ENCODE data around the gene HRK. TPM values are rescaled to one million over a fixed set of nuclear protein-coding genes. Genes with fewer than 3 reads are reported as not detected.

HRK gene
- total RNA-seq, 1 experiment from 2014 or later: 0.55 TPM

DNA sequence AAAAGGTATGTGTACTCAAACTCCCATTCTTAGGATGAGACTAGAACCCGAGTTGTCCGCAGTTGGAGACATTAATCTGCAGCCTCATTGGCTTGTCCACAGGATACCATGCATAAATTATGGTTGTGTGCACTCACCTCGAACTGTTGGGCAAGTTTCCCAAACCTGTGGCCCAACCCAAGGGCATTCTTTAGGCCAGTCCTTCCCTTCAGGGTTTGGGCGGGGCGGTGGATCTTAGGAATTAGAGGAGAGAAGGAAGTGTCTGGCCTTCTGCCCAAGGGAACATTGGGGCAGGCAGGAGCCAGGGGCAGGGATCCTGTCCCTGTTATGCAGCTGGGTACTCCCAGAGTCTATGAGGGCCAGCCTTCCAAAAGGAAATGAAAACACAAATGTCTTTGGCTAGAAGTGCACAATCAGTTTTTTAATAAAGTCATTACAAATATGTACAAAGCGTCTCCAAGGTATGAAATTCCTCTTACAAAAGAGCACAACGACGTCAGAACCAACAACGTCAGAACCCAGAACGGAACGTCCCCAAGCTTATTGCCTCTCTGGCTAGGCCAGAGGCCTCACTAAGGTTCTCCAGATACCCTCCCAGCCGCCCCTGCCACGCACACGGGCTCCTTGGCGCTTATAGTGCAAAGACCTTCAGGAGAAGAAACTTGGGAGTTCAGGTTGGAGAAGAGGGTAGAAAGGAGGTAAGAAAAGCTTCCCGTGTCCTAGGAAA is 25.3 kb downstream of the HRK start:
- intact Hi-C loops (cut with micrococcal nuclease; ENCODE audit: unreplicated experiment): no loop called here
- ChIA-PET POLR2A (ENCODE audit: unreplicated experiment) (no interaction called here), CTCF (no interaction called here)
- no peak for TF ChIP-seq EZH2 (IDR thresholded peaks at IDR 0.05; ENCODE audit: low read depth)
- TF ChIP-seq CTCF (conservative IDR thresholded peaks at IDR 0.05): no peak
- H3K4me1 ChIP-seq (replicated peaks; ENCODE audit: insufficient read depth): peaks cover 15% of the 10 kb centered on the region
- no peaks in the 10 kb centered on the region for H3K27me3 ChIP-seq (ENCODE audit: insufficient read depth, low read depth)
- H3F3A ChIP-seq (ENCODE audit: insufficient read depth, low read depth): no peaks in the 10 kb centered on the region
- H3K9me2 ChIP-seq (ENCODE audit: insufficient read depth): no peaks in the 10 kb centered on the region
- H2AFZ ChIP-seq: no peak overlapping the region
- H3K79me2 ChIP-seq (ENCODE audit: low read depth): no peaks in the 10 kb centered on the region
- no peaks in the 10 kb centered on the region for H4K20me1 ChIP-seq (ENCODE audit: insufficient read depth)
- H3K4me3 ChIP-seq: no peak overlapping the region
- BruUV-seq (replicated peaks): no TSS peak
- no peaks in the 10 kb centered on the region for H3K36me3 ChIP-seq (ENCODE audit: low read depth)
- no peak overlapping the region for H3K27ac ChIP-seq
- 0 out of 2 replicates have a peak overlapping the region, but pooled peaks have one; percentile 26 for H3K4me2 ChIP-seq
- no peaks in the 10 kb centered on the region for H3K9me3 ChIP-seq (ENCODE audit: insufficient read depth, low read depth)
- DNase-seq: peak; percentile 59 to 62

GRCh38 chr12:116853507-116853906 is 27.7 kb downstream of the HRK start:
- Histone ChIP-seq H2AFZ (no peak overlapping the region), H3K4me3 (no peak overlapping the region), H3F3A (ENCODE audit: insufficient read depth, low read depth) (no peaks in the 10 kb centered on the region), H3K4me2 (no peak overlapping the region), H3K9me3 (ENCODE audit: insufficient read depth, low read depth) (no peaks in the 10 kb centered on the region), H3K27ac (no peak overlapping the region), H3K27me3 (ENCODE audit: insufficient read depth, low read depth) (no peaks in the 10 kb centered on the region), H3K36me3 (ENCODE audit: low read depth) (no peaks in the 10 kb centered on the region), H3K79me2 (ENCODE audit: low read depth) (no peaks in the 10 kb centered on the region), H3K9me2 (ENCODE audit: insufficient read depth) (no peaks in the 10 kb centered on the region), H3K4me1 (replicated peaks; ENCODE audit: insufficient read depth) (peaks cover 15% of the 10 kb centered on the region), H4K20me1 (ENCODE audit: insufficient read depth) (no peaks in the 10 kb centered on the region)
- DNase-seq: no peak
- TF ChIP-seq EZH2 (IDR thresholded peaks at IDR 0.05; ENCODE audit: low read depth) (no peak), CTCF (conservative IDR thresholded peaks at IDR 0.05) (no peak)
- BruUV-seq (replicated peaks): no TSS peak
- POLR2A ChIA-PET (ENCODE audit: unreplicated experiment): no interaction called here
- CTCF ChIA-PET: no interaction called here
- intact Hi-C loops (cut with micrococcal nuclease; ENCODE audit: unreplicated experiment): no loop called here

GRCh38 chr12:116852303-116852702 is 28.9 kb downstream of the HRK start:
- no peak overlapping the region for H3K27ac ChIP-seq
- H3K9me2 ChIP-seq (ENCODE audit: insufficient read depth): no peaks in the 10 kb centered on the region
- no peak for TF ChIP-seq EZH2 (IDR thresholded peaks at IDR 0.05; ENCODE audit: low read depth)
- TF ChIP-seq CTCF (conservative IDR thresholded peaks at IDR 0.05): no peak
- H2AFZ ChIP-seq: no peak overlapping the region
- H3K4me3 ChIP-seq: no peak overlapping the region
- H4K20me1 ChIP-seq (ENCODE audit: insufficient read depth): no peaks in the 10 kb centered on the region
- ChIA-PET CTCF (no interaction called here), POLR2A (ENCODE audit: unreplicated experiment) (no interaction called here)
- H3K4me1 ChIP-seq (replicated peaks; ENCODE audit: insufficient read depth): peaks cover 15% of the 10 kb centered on the region
- no peaks in the 10 kb centered on the region for H3K36me3 ChIP-seq (ENCODE audit: low read depth)
- no peaks in the 10 kb centered on the region for H3F3A ChIP-seq (ENCODE audit: insufficient read depth, low read depth)
- H3K4me2 ChIP-seq: no peak overlapping the region
- no peaks in the 10 kb centered on the region for H3K9me3 ChIP-seq (ENCODE audit: insufficient read depth, low read depth)
- no peaks in the 10 kb centered on the region for H3K79me2 ChIP-seq (ENCODE audit: low read depth)
- intact Hi-C loops (cut with micrococcal nuclease; ENCODE audit: unreplicated experiment): no loop called here
- BruUV-seq (replicated peaks): no TSS peak
- H3K27me3 ChIP-seq (ENCODE audit: insufficient read depth, low read depth): no peaks in the 10 kb centered on the region
- no peak for DNase-seq

Data from PC-9 (cell line).